VCaP (cell line): Measurements from ENCODE around the gene RPTOR.

ENCODE experiments used
- H3K27ac ChIP-seq: fragments of 450-650 bp; 2 replicates; pipeline ENCODE4 v1.5.1; 2017
- TF ChIP-seq, protein P1 (sequence below): fragments of 450-650 bp; conservative IDR thresholded peaks from 2 replicates; pipeline ENCODE4 v1.5.1; 2017; ENCODE audit warnings: mild to moderate bottlenecking, moderate library complexity

The RPTOR gene

GRCh38 chr17:81010935-81011334, 466.3 kb downstream of the RPTOR start:
- TF ChIP-seq, protein P1, sequence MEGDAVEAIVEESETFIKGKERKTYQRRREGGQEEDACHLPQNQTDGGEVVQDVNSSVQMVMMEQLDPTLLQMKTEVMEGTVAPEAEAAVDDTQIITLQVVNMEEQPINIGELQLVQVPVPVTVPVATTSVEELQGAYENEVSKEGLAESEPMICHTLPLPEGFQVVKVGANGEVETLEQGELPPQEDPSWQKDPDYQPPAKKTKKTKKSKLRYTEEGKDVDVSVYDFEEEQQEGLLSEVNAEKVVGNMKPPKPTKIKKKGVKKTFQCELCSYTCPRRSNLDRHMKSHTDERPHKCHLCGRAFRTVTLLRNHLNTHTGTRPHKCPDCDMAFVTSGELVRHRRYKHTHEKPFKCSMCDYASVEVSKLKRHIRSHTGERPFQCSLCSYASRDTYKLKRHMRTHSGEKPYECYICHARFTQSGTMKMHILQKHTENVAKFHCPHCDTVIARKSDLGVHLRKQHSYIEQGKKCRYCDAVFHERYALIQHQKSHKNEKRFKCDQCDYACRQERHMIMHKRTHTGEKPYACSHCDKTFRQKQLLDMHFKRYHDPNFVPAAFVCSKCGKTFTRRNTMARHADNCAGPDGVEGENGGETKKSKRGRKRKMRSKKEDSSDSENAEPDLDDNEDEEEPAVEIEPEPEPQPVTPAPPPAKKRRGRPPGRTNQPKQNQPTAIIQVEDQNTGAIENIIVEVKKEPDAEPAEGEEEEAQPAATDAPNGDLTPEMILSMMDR, result no peak
- H3K27ac ChIP-seq, result no peak overlapping the region

GRCh38 chr17:81011951-81012350, 467.3 kb downstream of the RPTOR start:
- TF ChIP-seq, protein P1, result no peak
- H3K27ac ChIP-seq, result no peak overlapping the region

- no peak overlapping the region for H3K27ac ChIP-seq
- TF ChIP-seq, protein P1, result no peak
These were observed 468.2 kb downstream of the RPTOR start for GRCh38 chr17:81012574-81013447.

GRCh38 chr17:81013642-81014041, 469.0 kb downstream of the RPTOR start:
- no peak overlapping the region for H3K27ac ChIP-seq
- TF ChIP-seq, protein P1, result no peak

GRCh38 chr17:81015136-81015535, 470.5 kb downstream of the RPTOR start:
- TF ChIP-seq, protein P1, result no peak
- no peak overlapping the region for H3K27ac ChIP-seq
